HepG2 (cell line): ENCODE measurements around the gene CBLC. TPM values are rescaled to one million over a fixed set of nuclear protein-coding genes. Genes with fewer than 3 reads are reported as not detected.

Source experiments
- AGO2 ChIP-seq: fragments of 200-400 bp; formaldehyde crosslinking; optimal IDR thresholded peaks from 2 replicates; pipeline ENCODE3; 2017; ENCODE audit warnings: mild to moderate bottlenecking, low read depth, low read length, moderate library complexity
- ATF6 ChIP-seq: sonication (generic); formaldehyde crosslinking; conservative IDR thresholded peaks from 2 replicates; pipeline ENCODE4 v1.4.0; 2020; ENCODE audit warnings: missing genetic modification reagents
- GTF2F1 ChIP-seq: fragments of 150-350 bp; IDR thresholded peaks from 2 replicates; pipeline ENCODE4 v1.6.1; 2014; ENCODE audit warnings: low read length
- HDAC1 ChIP-seq: sonication (generic); formaldehyde crosslinking; IDR thresholded peaks from 2 replicates; pipeline ENCODE4 v1.5.1; 2020; ENCODE audit warnings: mild to moderate bottlenecking, missing genetic modification reagents
- HMGA1 ChIP-seq: sonication (generic); formaldehyde crosslinking; conservative IDR thresholded peaks from 2 replicates; pipeline ENCODE4 v1.4.0; 2020; ENCODE audit warnings: missing genetic modification reagents
- KLF12 ChIP-seq: sonication (generic); formaldehyde crosslinking; IDR thresholded peaks from 2 replicates; pipeline ENCODE4 v1.4.0; 2020; ENCODE audit warnings: missing genetic modification reagents, borderline replicate concordance
- MED1 ChIP-seq: sonication (generic); formaldehyde crosslinking; IDR thresholded peaks from 2 replicates; pipeline ENCODE4 v1.4.0; 2020; ENCODE audit warnings: missing genetic modification reagents
- RBFOX2 ChIP-seq: fragments of 200-400 bp; formaldehyde crosslinking; IDR thresholded peaks from 2 replicates; pipeline ENCODE4 v1.6.1; 2017; ENCODE audit warnings: low read depth, mild to moderate bottlenecking, low read length
- ZNF281 ChIP-seq: sonication (generic); formaldehyde crosslinking; IDR thresholded peaks from 2 replicates; pipeline ENCODE4 v1.4.0; 2020; ENCODE audit warnings: missing genetic modification reagents, borderline replicate concordance
- ZNF33A ChIP-seq: sonication (generic); formaldehyde crosslinking; IDR thresholded peaks from 2 replicates; pipeline ENCODE4 v1.5.1; 2020; ENCODE audit warnings: missing genetic modification reagents, mild to moderate bottlenecking, moderate library complexity, borderline replicate concordance
- ZNF431 ChIP-seq: sonication (generic); formaldehyde crosslinking; IDR thresholded peaks from 2 replicates; pipeline ENCODE4 v1.9.0; 2022; ENCODE audit warnings: missing genetic modification reagents, low read depth, mild to moderate bottlenecking, borderline replicate concordance
- ZSCAN12 ChIP-seq: sonication (generic); formaldehyde crosslinking; IDR thresholded peaks from 2 replicates; pipeline ENCODE4 v1.9.0; 2021; ENCODE audit warnings: mild to moderate bottlenecking, missing genetic modification reagents
- polyA plus RNA-seq, 8 experiments: library from polyadenylated mRNA; depleted of rRNA in 3 of 8; stranded (reverse) in 7 of 8; unstranded in 1 of 8; fragments of >200 nt; fragmentation: Illumina TruSeq in 4 of 8; extraction: Trizol in 4 of 8; gene quantifications; 2 replicates each; pipeline versions ENCODE4 v1.2.1 to v1.2.3, GENCODE V29; 2011 to 2016; ENCODE audit warnings: low read depth in 4 of 8, missing spikeins in 1 of 8, mixed read lengths in 1 of 8; ENCODE audit not compliant: insufficient read depth in 1 of 8
- total RNA-seq, 5 experiments: library from RNA; depleted of rRNA; stranded (reverse); fragments of >200 nt; fragmentation: Illumina TruSeq; extraction: Trizol; gene quantifications; 2 replicates each; pipeline ENCODE4 v1.2.3, GENCODE V29; 2016; ENCODE audit warnings: low read depth in 1 of 5

Gene CBLC
- total and polyA plus RNA-seq, 2 of the 13 experiments (the other 11 are each of a cell fraction or from before 2014, with no cell fraction given) = 1.8 to 2.6 TPM

GRCh38 chr19:44757735-44758505, 19.8 kb upstream of the CBLC start (continued):
- TF ChIP-seq ATF6 (CRISPR knock-in tag) (no peak), ZNF33A (CRISPR knock-in tag) (no peak), AGO2 (peak; percentile 69), HMGA1 (CRISPR knock-in tag) (no peak), ZSCAN12 (CRISPR knock-in tag) (no peak), GTF2F1 (no peak), ZNF281 (CRISPR knock-in tag) (no peak), MED1 (CRISPR knock-in tag) (no peak), HDAC1 (CRISPR knock-in tag) (no peak), ZNF431 (no peak), RBFOX2 (peak; percentile 65), KLF12 (no peak)
